HUES6 (cell line): ENCODE data around the gene OR3A2.
"Not testable (repeated sequence)": the region's sequence is repeated elsewhere in the genome, so short reads cannot be mapped to it uniquely, and the experiment has no call there.

Source experiments
- H3K27ac ChIP-seq: 2 replicates; pipeline ENCODE4 v1.7.0; 2013; ENCODE audit warnings: low read depth, mild to moderate bottlenecking, low read length, inconsistent platforms
- H3K27me3 ChIP-seq: 2 replicates; pipeline ENCODE4 v1.6.1; 2013; ENCODE audit warnings: low read length; ENCODE audit not compliant: control insufficient read depth, insufficient read depth
- H3K36me3 ChIP-seq: 2 replicates; pipeline ENCODE4 v1.6.1; 2013; ENCODE audit warnings: low read length; ENCODE audit not compliant: control insufficient read depth, insufficient read depth
- H3K4me1 ChIP-seq: 2 replicates; pipeline ENCODE4 v1.6.1; 2013; ENCODE audit warnings: low read length; ENCODE audit not compliant: control insufficient read depth, insufficient read depth
- H3K4me3 ChIP-seq: 2 replicates; pipeline ENCODE4 v1.5.1; 2013; ENCODE audit warnings: low read depth, low read length
- H3K9ac ChIP-seq: one replicate; pipeline ENCODE4 v1.6.1; 2013; ENCODE audit warnings: mild to moderate bottlenecking, low read length
- H3K9me3 ChIP-seq: 2 replicates; pipeline ENCODE4 v1.6.1; 2013; ENCODE audit warnings: low read depth, low read length; ENCODE audit not compliant: control insufficient read depth, insufficient read depth

The OR3A2 gene

GRCh38 chr17:3397801-3398200, 11.7 kb upstream of the OR3A2 start:
- H3K9ac ChIP-seq, H3K9me3 ChIP-seq, H3K36me3 ChIP-seq, H3K27ac ChIP-seq, H3K4me3 ChIP-seq, H3K4me1 ChIP-seq: not testable (repeated sequence)
- peaks cover 12% of the 10 kb centered on the region for H3K27me3 ChIP-seq

GRCh38 chr17:3389791-3390190, 3.7 kb upstream of the OR3A2 start:
- no peaks in the 10 kb centered on the region for H3K36me3 ChIP-seq

GRCh38 chr17:3381957-3382356, 4.2 kb downstream of the OR3A2 start:
- H3K27ac ChIP-seq: no peak overlapping the region
- H3K4me1 ChIP-seq: no peaks in the 10 kb centered on the region
- no peak overlapping the region for H3K9ac ChIP-seq
- H3K4me3 ChIP-seq: no peak overlapping the region
- H3K27me3 ChIP-seq: peaks cover 61% of the 10 kb centered on the region
- H3K36me3 ChIP-seq: no peaks in the 10 kb centered on the region
- peaks cover 3% of the 10 kb centered on the region; the same call in 1 of the 2 replicates for H3K9me3 ChIP-seq

More at GRCh38 chr17:3389791-3390190, 3.7 kb upstream of the OR3A2 start:
- Histone ChIP-seq H3K27ac (no peak overlapping the region), H3K9ac (no peak overlapping the region), H3K4me1 (no peaks in the 10 kb centered on the region), H3K27me3 (peaks cover 23% of the 10 kb centered on the region), H3K4me3 (no peak overlapping the region), H3K9me3 (peaks cover 3% of the 10 kb centered on the region; the same call in 1 of the 2 replicates)

GRCh38 chr17:3378321-3378720, 7.8 kb downstream of the OR3A2 start:
- Histone ChIP-seq H3K27ac (no peak overlapping the region), H3K36me3 (no peaks in the 10 kb centered on the region), H3K9ac (no peak overlapping the region), H3K9me3 (peaks cover 9% of the 10 kb centered on the region; the same call in 1 of the 2 replicates), H3K27me3 (peaks cover 36% of the 10 kb centered on the region), H3K4me3 (no peak overlapping the region), H3K4me1 (no peaks in the 10 kb centered on the region)

- peaks cover 21% of the 10 kb centered on the region for H3K9me3 ChIP-seq
- H3K4me3 ChIP-seq, H3K27me3 ChIP-seq, H3K27ac ChIP-seq, H3K9ac ChIP-seq, H3K4me1 ChIP-seq, H3K36me3 ChIP-seq: not testable (repeated sequence)
Measured at GRCh38 chr17:3371167-3371566, 14.9 kb downstream of the OR3A2 start.

GRCh38 chr17:3342782-3343181, 43.3 kb downstream of the OR3A2 start:
- H3K4me1 ChIP-seq, H3K27ac ChIP-seq, H3K4me3 ChIP-seq, H3K27me3 ChIP-seq, H3K9ac ChIP-seq, H3K36me3 ChIP-seq: not testable (repeated sequence)
- peaks cover 23% of the 10 kb centered on the region for H3K9me3 ChIP-seq

- no peaks in the 10 kb centered on the region for H3K4me1 ChIP-seq
- H3K4me3 ChIP-seq: no peak overlapping the region
- no peak overlapping the region for H3K9ac ChIP-seq
- no peaks in the 10 kb centered on the region for H3K27me3 ChIP-seq
- no peaks in the 10 kb centered on the region for H3K9me3 ChIP-seq
- H3K36me3 ChIP-seq: no peaks in the 10 kb centered on the region
- no peak overlapping the region for H3K27ac ChIP-seq
Measured at GRCh38 chr17:3335876-3336275, 50.2 kb downstream of the OR3A2 start.

DNA sequence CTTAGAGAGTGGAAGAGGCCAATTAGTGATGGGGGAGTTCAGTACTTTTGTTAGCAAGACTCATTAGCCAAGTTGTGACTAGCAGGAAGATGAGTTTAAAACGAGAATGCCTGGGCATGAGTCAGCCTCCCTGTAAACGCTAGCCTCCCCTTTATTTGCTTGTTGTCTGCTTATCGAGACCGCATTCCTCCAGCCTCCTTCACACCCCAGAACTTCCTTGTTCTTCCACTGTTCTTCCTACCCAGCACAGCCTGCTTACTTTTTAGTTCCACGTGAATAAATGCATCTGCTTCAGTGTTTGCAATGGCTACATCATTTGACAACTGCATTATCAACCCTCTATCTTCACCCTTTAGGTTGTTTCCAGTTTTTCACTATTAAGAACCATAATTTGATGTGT, 67.8 kb downstream of the OR3A2 start:
- peaks cover under 1% of the 10 kb centered on the region; the same call in 1 of the 2 replicates for H3K27me3 ChIP-seq
- H3K4me1 ChIP-seq: no peaks in the 10 kb centered on the region
- no peak overlapping the region for H3K4me3 ChIP-seq
- no peak overlapping the region for H3K9ac ChIP-seq
- no peak overlapping the region for H3K27ac ChIP-seq
- no peaks in the 10 kb centered on the region for H3K9me3 ChIP-seq
- no peaks in the 10 kb centered on the region for H3K36me3 ChIP-seq

DNA sequence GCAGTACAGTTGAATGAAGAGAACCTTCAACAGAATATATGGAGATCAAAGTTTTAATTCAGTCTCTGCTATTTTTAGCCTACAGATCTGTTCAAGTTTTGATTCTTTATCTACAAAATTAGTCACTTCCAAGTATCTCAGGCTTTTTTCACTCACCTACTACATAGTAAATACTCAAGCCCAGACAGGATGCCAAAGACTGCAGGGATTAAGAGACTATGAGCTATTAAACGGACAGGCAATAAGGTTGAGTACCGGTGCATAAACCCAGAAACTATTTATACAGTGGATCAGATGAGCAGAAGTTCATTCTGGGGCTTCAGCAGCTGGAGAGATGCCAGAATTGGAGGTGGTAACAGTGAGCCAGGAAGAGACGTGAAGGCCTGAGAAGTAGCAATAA, 69.3 kb downstream of the OR3A2 start:
- H3K4me3 ChIP-seq: no peak overlapping the region
- H3K27me3 ChIP-seq: peaks cover 7% of the 10 kb centered on the region; the same call in 1 of the 2 replicates
- H3K36me3 ChIP-seq: no peaks in the 10 kb centered on the region
- H3K9ac ChIP-seq: no peak overlapping the region
- H3K9me3 ChIP-seq: no peaks in the 10 kb centered on the region
- H3K4me1 ChIP-seq: no peaks in the 10 kb centered on the region
- H3K27ac ChIP-seq: no peak overlapping the region

- no peaks in the 10 kb centered on the region for H3K9me3 ChIP-seq
- no peaks in the 10 kb centered on the region for H3K4me1 ChIP-seq
- H3K4me3 ChIP-seq: no peak overlapping the region
- no peaks in the 10 kb centered on the region for H3K36me3 ChIP-seq
- no peak overlapping the region for H3K27ac ChIP-seq
- peaks cover 14% of the 10 kb centered on the region for H3K27me3 ChIP-seq
- no peak overlapping the region for H3K9ac ChIP-seq
Measured at GRCh38 chr17:3308603-3309002, 77.5 kb downstream of the OR3A2 start.

GRCh38 chr17:3298260-3298659, 87.8 kb downstream of the OR3A2 start, which contains the start of gene OR3A1:
Gene OR3A1 (minus strand): TSS chr17:3298360. CDS start chr17:3292582, 5,778 bp downstream.
- no peaks in the 10 kb centered on the region for H3K4me1 ChIP-seq
- no peak within 1 kb of the TSS for H3K27ac ChIP-seq
- no peaks in the 10 kb centered on the region; the same call in 1 of the 2 replicates for H3K27me3 ChIP-seq
- no peaks in the 10 kb centered on the region for H3K36me3 ChIP-seq
- H3K4me3 ChIP-seq: no peak within 1 kb of the TSS
- H3K9me3 ChIP-seq: peaks cover 4% of the 10 kb centered on the region; the same call in 1 of the 2 replicates
- H3K9ac ChIP-seq: no peak within 1 kb of the TSS

DNA sequence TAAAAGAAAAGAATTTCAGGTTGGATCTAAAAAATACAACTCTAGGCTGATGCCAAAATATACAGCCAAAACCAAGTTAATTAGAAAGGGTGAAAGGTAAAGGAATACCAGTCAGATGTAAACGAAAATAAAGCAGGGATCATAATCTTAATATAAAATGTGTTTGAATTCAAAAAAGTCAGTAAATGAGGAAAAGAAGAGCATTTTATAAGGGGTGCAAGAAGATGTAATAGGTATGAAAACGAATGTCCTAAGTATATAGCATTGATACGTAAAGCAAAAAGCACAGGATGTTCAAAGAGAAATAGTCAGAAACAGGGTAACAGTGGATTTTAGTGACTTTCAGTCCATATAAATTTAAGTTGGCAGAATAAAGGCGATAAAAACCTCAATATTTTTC, 90.5 kb downstream of the OR3A2 start:
- no peaks in the 10 kb centered on the region; the same call in 1 of the 2 replicates for H3K27me3 ChIP-seq
- H3K9ac ChIP-seq: no peak overlapping the region
- H3K27ac ChIP-seq: no peak overlapping the region
- no peak overlapping the region for H3K4me3 ChIP-seq
- no peaks in the 10 kb centered on the region for H3K4me1 ChIP-seq
- H3K9me3 ChIP-seq: peaks cover 4% of the 10 kb centered on the region; the same call in 1 of the 2 replicates
- no peaks in the 10 kb centered on the region for H3K36me3 ChIP-seq
